Neural cell (in vitro differentiated cells): ENCODE data around the gene ECE1. TPM values are rescaled to one million over a fixed set of nuclear protein-coding genes. Genes with fewer than 3 reads are reported as not detected.

Experiments
- H2AFZ ChIP-seq: fragments of 200-600, 300-800 bp; sonication (generic), shearing (Covaris generic); 2 replicates; pipeline ENCODE4 v1.6.0; 2014; ENCODE audit warnings: low read depth, mild to moderate bottlenecking, antibody characterized with exemption, low read length, moderate library complexity
- H3F3A ChIP-seq: fragments of 200-600 bp; shearing (Covaris generic); 2 replicates; pipeline ENCODE4 v1.6.1; 2016; ENCODE audit warnings: mild to moderate bottlenecking, moderate library complexity, mixed read lengths, antibody characterized with exemption, low read length; ENCODE audit not compliant: insufficient read depth, poor library complexity, severe bottlenecking
- H3K27ac ChIP-seq: fragments of 200-600, 300-800 bp; sonication (generic), shearing (Covaris generic); 2 replicates; pipeline ENCODE4 v1.5.1; 2014; ENCODE audit warnings: mild to moderate bottlenecking, low read length, moderate library complexity
- H3K27me3 ChIP-seq: fragments of 300-800, 200-600 bp; sonication (generic), shearing (Covaris generic); 2 replicates; pipeline ENCODE4 v1.6.0; 2014; ENCODE audit warnings: mild to moderate bottlenecking, low read depth, low read length, moderate library complexity; ENCODE audit not compliant: insufficient read depth
- H3K36me3 ChIP-seq: fragments of 300-800, 200-600 bp; sonication (generic), shearing (Covaris generic); 2 replicates; pipeline ENCODE4 v1.5.1; 2014; ENCODE audit warnings: mild to moderate bottlenecking, antibody characterized with exemption, low read length, moderate library complexity; ENCODE audit not compliant: insufficient read depth
- H3K4me2 ChIP-seq: fragments of 300-800, 200-600 bp; sonication (generic), shearing (Covaris generic); 2 replicates; pipeline ENCODE4 v1.6.0; 2014; ENCODE audit warnings: mild to moderate bottlenecking, low read length
- H3K4me3 ChIP-seq: fragments of 300-800, 200-600 bp; sonication (generic), shearing (Covaris generic); 2 replicates; pipeline ENCODE4 v1.5.1; 2014; ENCODE audit warnings: mild to moderate bottlenecking, low read length, moderate library complexity
- H3K79me2 ChIP-seq: fragments of 200-600 bp; shearing (Covaris generic); replicated peaks from 2 replicates; pipeline ENCODE4 v1.6.0; 2014; ENCODE audit warnings: mild to moderate bottlenecking, low read length, moderate library complexity; ENCODE audit not compliant: insufficient read depth
- H3K9ac ChIP-seq: fragments of 300-800, 200-600 bp; sonication (generic), shearing (Covaris generic); 2 replicates; pipeline ENCODE4 v1.6.1; 2016; ENCODE audit warnings: mild to moderate bottlenecking, low read length, mixed read lengths
- H3K9me2 ChIP-seq: fragments of 200-600 bp; shearing (Covaris generic); 2 replicates; pipeline ENCODE4 v1.6.1; 2016; ENCODE audit warnings: mild to moderate bottlenecking, low read length, mixed read lengths; ENCODE audit not compliant: insufficient read depth
- H3K9me3 ChIP-seq: fragments of 200-600, 300-800 bp; sonication (generic), shearing (Covaris generic); 2 replicates; pipeline ENCODE4 v1.6.1; 2016; ENCODE audit warnings: mild to moderate bottlenecking, mixed run types, low read length, moderate library complexity, mixed read lengths
- H4K20me1 ChIP-seq: fragments of 200-600 bp; shearing (Covaris generic); 2 replicates; pipeline ENCODE4 v1.6.1; 2016; ENCODE audit warnings: mild to moderate bottlenecking, mixed run types; ENCODE audit not compliant: insufficient read depth
- MXI1 ChIP-seq: fragments of 450-650 bp; conservative IDR thresholded peaks from 2 replicates; pipeline ENCODE4 v1.6.1; 2014; ENCODE audit warnings: antibody characterized with exemption, mild to moderate bottlenecking; ENCODE audit not compliant: poor library complexity, severe bottlenecking
- RAD21 ChIP-seq: fragments of 450-650 bp; conservative IDR thresholded peaks from 2 replicates; pipeline ENCODE4 v1.6.1; 2014; ENCODE audit warnings: antibody characterized with exemption, mild to moderate bottlenecking, moderate library complexity
- SMC3 ChIP-seq: fragments of 450-650 bp; conservative IDR thresholded peaks from 2 replicates; pipeline ENCODE4 v1.6.1; 2014; ENCODE audit warnings: antibody characterized with exemption, mild to moderate bottlenecking, moderate library complexity; ENCODE audit not compliant: poor library complexity
- polyA plus RNA-seq: library from polyadenylated mRNA; depleted of rRNA; stranded (reverse); fragments of >200 nt; gene quantifications from 2 replicates; pipeline ENCODE4 v1.2.3, GENCODE V29; 2014

Gene ECE1
- polyA plus RNA-seq, 1 donor from 2014 or later: 7.8 TPM

DNA sequence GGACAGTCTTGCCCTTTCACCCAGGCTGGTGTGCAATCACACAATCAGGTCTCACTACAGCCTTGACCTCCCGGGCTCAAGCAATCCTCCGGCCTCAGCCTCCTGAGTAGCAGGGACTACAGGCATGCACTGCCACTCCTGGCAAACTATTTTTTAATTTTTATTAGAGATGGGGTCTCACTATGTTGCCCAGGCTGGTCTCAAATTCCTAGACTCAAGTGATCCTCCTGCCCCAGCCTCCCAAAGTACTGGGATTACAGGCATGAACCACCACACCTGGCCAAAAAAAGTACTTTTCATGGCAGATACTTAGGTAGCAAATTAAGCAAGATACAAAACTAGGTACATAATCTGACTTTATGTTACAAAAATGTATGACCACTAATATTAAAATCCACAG, 121.8 kb downstream of the ECE1 start:
- H3F3A ChIP-seq: no peaks in the 10 kb centered on the region
- H4K20me1 ChIP-seq: no peaks in the 10 kb centered on the region
- H3K9me3 ChIP-seq: no peaks in the 10 kb centered on the region
- peaks cover 78% of the 10 kb centered on the region for H3K79me2 ChIP-seq
- H3K36me3 ChIP-seq: no peaks in the 10 kb centered on the region
- H3K9me2 ChIP-seq: no peaks in the 10 kb centered on the region
- TF ChIP-seq SMC3 (no peak), MXI1 (no peak), RAD21 (no peak)
- no peak overlapping the region for H3K4me2 ChIP-seq
- H3K4me3 ChIP-seq: no peak overlapping the region
- H3K27ac ChIP-seq: no peak overlapping the region
- no peaks in the 10 kb centered on the region for H3K27me3 ChIP-seq
- H2AFZ ChIP-seq: no peak overlapping the region
- H3K9ac ChIP-seq: no peak overlapping the region

Other genes with a start within 250 kb of the ECE1 start
- 56.9 and 58.3 TPM in 2 replicates for gene EIF4G3, start 113.6 kb downstream of the ECE1 start, polyA plus RNA-seq
- gene NBPF3, start 149.7 kb upstream of the ECE1 start, polyA plus RNA-seq: 14.4 and 16.2 TPM in 2 replicates
- gene ALPL, start 219.0 kb upstream of the ECE1 start, polyA plus RNA-seq: 0.42 and 3.4 TPM in 2 replicates